ENCODE data around the gene FAM107B. TPM values are rescaled to one million over a fixed set of nuclear protein-coding genes. Genes with fewer than 3 reads are reported as not detected.
A peak's percentile ranks its signal among the peaks of the same experiment; 100 is the strongest.

FAM107B gene
- total RNA-seq, 1 donor from 2014 or later, result 286 TPM

GRCh38 chr10:14736043-14736442 is 38.7 kb downstream of the FAM107B start:
- Mint-ChIP-seq H3K27me3 (no peaks in the 10 kb centered on the region), H3K36me3 (ENCODE audit: low read depth) (no peaks in the 10 kb centered on the region), H3K4me1 (peaks cover 70% of the 10 kb centered on the region), H3K27ac (peak overlapping the region; percentile 98), H3K9me3 (no peaks in the 10 kb centered on the region), H3K4me3 (peak overlapping the region; percentile 73)
- TF ChIP-seq CTCF (IDR thresholded peaks at IDR 0.05), result no peak
- POLR2A ChIA-PET, result interaction anchor here (1.6 to 3.7 kb wide), 5 partner anchors 9 to 138 kb away, joined by 5 to 19 read pairs (median 9); no protein-coding TSS in a partner anchor
- no peak for ATAC-seq (ENCODE audit: low read depth)
- CTCF ChIA-PET, result no interaction called here
- intact Hi-C loops (cut with micrococcal nuclease), result loop anchor here (2.0 kb wide), 4 partner anchors 15 to 101 kb away; no protein-coding TSS in a partner anchor
- no peak for DNase-seq

- H3K36me3 Mint-ChIP-seq (ENCODE audit: low read depth), result no peaks in the 10 kb centered on the region
- H3K4me3 Mint-ChIP-seq, result no peak overlapping the region
- ChIA-PET POLR2A (no interaction called here), CTCF (no interaction called here)
- intact Hi-C loops (cut with micrococcal nuclease), result no loop called here
- no peak overlapping the region for H3K27ac Mint-ChIP-seq
- no peaks in the 10 kb centered on the region for H3K9me3 Mint-ChIP-seq
- ATAC-seq (ENCODE audit: low read depth), result no peak
- TF ChIP-seq CTCF (IDR thresholded peaks at IDR 0.05), result no peak
- no peaks in the 10 kb centered on the region for H3K27me3 Mint-ChIP-seq
- DNase-seq, result no peak
- H3K4me1 Mint-ChIP-seq, result peaks cover 43% of the 10 kb centered on the region
These were observed 42.7 kb downstream of the FAM107B start for GRCh38 chr10:14731875-14732512.

- no peak for ATAC-seq (ENCODE audit: low read depth)
- POLR2A ChIA-PET, result interaction anchor here (2.2 kb wide), 1 partner anchor 7 kb away, joined by 9 read pairs; no protein-coding TSS in a partner anchor
- no peak for TF ChIP-seq CTCF (IDR thresholded peaks at IDR 0.05)
- H3K27ac Mint-ChIP-seq, result no peak overlapping the region
- H3K36me3 Mint-ChIP-seq (ENCODE audit: low read depth), result no peaks in the 10 kb centered on the region
- CTCF ChIA-PET, result no interaction called here
- H3K27me3 Mint-ChIP-seq, result no peaks in the 10 kb centered on the region
- no peaks in the 10 kb centered on the region for H3K9me3 Mint-ChIP-seq
- intact Hi-C loops (cut with micrococcal nuclease), result no loop called here
- H3K4me3 Mint-ChIP-seq, result no peak overlapping the region
- no peak for DNase-seq
- peaks cover 36% of the 10 kb centered on the region for H3K4me1 Mint-ChIP-seq
These were observed 46.4 kb downstream of the FAM107B start for GRCh38 chr10:14728346-14728745.

GRCh38 chr10:14727924-14728323 is 46.8 kb downstream of the FAM107B start:
- H3K4me1 Mint-ChIP-seq, result peaks cover 40% of the 10 kb centered on the region
- H3K27me3 Mint-ChIP-seq, result no peaks in the 10 kb centered on the region
- CTCF ChIA-PET, result no interaction called here
- POLR2A ChIA-PET, result interaction anchor here (0.7 to 2.2 kb wide), 2 partner anchors 8 to 10 kb away, joined by 3 to 9 read pairs; no protein-coding TSS in a partner anchor
- no peak overlapping the region for H3K27ac Mint-ChIP-seq
- ATAC-seq (ENCODE audit: low read depth) (no peak), DNase-seq (no peak)
- no peaks in the 10 kb centered on the region for H3K9me3 Mint-ChIP-seq
- H3K4me3 Mint-ChIP-seq, result no peak overlapping the region
- no peaks in the 10 kb centered on the region for H3K36me3 Mint-ChIP-seq (ENCODE audit: low read depth)
- no peak for TF ChIP-seq CTCF (IDR thresholded peaks at IDR 0.05)
- intact Hi-C loops (cut with micrococcal nuclease), result no loop called here

- intact Hi-C loops (cut with micrococcal nuclease), result no loop called here
- ATAC-seq (ENCODE audit: low read depth), result no peak
- Mint-ChIP-seq H3K4me3 (no peak overlapping the region), H3K36me3 (ENCODE audit: low read depth) (no peaks in the 10 kb centered on the region), H3K9me3 (no peaks in the 10 kb centered on the region), H3K27me3 (no peaks in the 10 kb centered on the region), H3K4me1 (peaks cover 44% of the 10 kb centered on the region), H3K27ac (no peak overlapping the region)
- ChIA-PET POLR2A (interaction anchor here (0.7 to 2.2 kb wide), 2 partner anchors 8 to 10 kb away, joined by 3 to 9 read pairs; no protein-coding TSS in a partner anchor), CTCF (no interaction called here)
- TF ChIP-seq CTCF (IDR thresholded peaks at IDR 0.05), result no peak
- no peak for DNase-seq
These were observed 47.2 kb downstream of the FAM107B start for GRCh38 chr10:14727465-14727864.

All from activated B cell treated with CpG ODN at 0.5 μM for 24 hours (primary cell).